Spinal cord (tissue), 10 donors: ENCODE measurements around the gene TEAD1. TPM values are rescaled to one million over a fixed set of nuclear protein-coding genes. Genes with fewer than 3 reads are reported as not detected.

Experiments
- DNase-seq, 6 donors: peaks; one replicate each; pipeline versions ENCODE4 v3.0.0 to v3.0.0-alpha.2; 2013 to 2015; ENCODE audit warnings: low spot score in 6 of 6, low read depth in 4 of 6
- H3K27ac ChIP-seq: one replicate; pipeline ENCODE4 v1.5.1; 2013; ENCODE audit warnings: low read depth, low read length, control low read depth
- H3K27me3 ChIP-seq: one replicate; pipeline ENCODE4 v1.6.1; 2013; ENCODE audit warnings: low read length; ENCODE audit not compliant: control insufficient read depth, insufficient read depth
- H3K36me3 ChIP-seq: one replicate; pipeline ENCODE4 v1.6.1; 2013; ENCODE audit warnings: low read length; ENCODE audit not compliant: control insufficient read depth, insufficient read depth
- H3K4me1 ChIP-seq: one replicate; pipeline ENCODE4 v1.6.1; 2013; ENCODE audit warnings: low read length; ENCODE audit not compliant: control insufficient read depth, insufficient read depth
- H3K4me3 ChIP-seq: one replicate; pipeline ENCODE4 v1.5.1; 2013; ENCODE audit warnings: low read depth, low read length, control low read depth
- H3K9me3 ChIP-seq: one replicate; pipeline ENCODE4 v1.6.1; 2013; ENCODE audit warnings: low read length; ENCODE audit not compliant: control insufficient read depth, insufficient read depth
- WGBS: methylation state at CpG from one replicate; pipeline ENCODE4 v1.1.5; 2013; ENCODE audit warnings: missing lambda C conversion rate; ENCODE audit not compliant: insufficient coverage; 5-methylcytosine and 5-hydroxymethylcytosine counted together
- polyA plus RNA-seq, 2 donors: library from polyadenylated mRNA; unstranded; fragments of 120-200 nt; gene quantifications; one replicate each; pipeline ENCODE4 v1.2.1, GENCODE V29; 2013; ENCODE audit not compliant: insufficient read length in 2 of 2
- total RNA-seq, 2 donors: library from RNA; depleted of rRNA in 1 of 2; stranded (reverse); fragments of 120-200 nt in 1 of 2; fragments of >200 nt in 1 of 2; gene quantifications; one replicate each; pipeline versions ENCODE4 v1.2.3 to v1.2.4, GENCODE V29; 2013 to 2014
- donor health status: healthy.

Gene TEAD1
- total and polyA plus RNA-seq, 4 donors: 39.2 to 70.9 (median 58.7) TPM

DNA sequence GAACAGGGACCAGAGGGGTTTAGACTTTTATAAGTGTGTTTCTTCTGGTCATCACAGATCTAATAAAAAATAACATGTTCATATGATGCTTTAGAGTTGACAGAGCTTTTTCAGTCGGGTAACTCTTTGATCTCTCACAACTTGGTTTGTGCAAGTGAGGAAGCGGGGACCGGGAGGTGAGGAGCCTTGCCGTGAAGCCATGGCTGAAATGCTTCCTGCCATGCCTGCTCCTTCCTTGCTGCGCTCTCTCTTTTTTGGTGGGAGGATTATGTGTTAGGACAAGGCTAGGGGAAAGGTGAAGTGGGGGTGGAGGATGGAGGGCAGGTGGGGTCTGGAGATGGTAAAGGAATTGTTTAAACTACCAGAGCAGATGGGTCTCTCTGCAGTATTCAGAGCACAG lies 23.8 kb downstream of the TEAD1 start:
- H3K9me3 ChIP-seq: no peaks in the 10 kb centered on the region
- no peak for DNase-seq
- H3K4me1 ChIP-seq: peaks cover 43% of the 10 kb centered on the region
- H3K27me3 ChIP-seq: no peaks in the 10 kb centered on the region
- no peaks in the 10 kb centered on the region for H3K36me3 ChIP-seq
- H3K4me3 ChIP-seq: no peak overlapping the region
- H3K27ac ChIP-seq: no peak overlapping the region
- WGBS: 68% methylated on average over 5 of the region's 5 CpGs

DNA sequence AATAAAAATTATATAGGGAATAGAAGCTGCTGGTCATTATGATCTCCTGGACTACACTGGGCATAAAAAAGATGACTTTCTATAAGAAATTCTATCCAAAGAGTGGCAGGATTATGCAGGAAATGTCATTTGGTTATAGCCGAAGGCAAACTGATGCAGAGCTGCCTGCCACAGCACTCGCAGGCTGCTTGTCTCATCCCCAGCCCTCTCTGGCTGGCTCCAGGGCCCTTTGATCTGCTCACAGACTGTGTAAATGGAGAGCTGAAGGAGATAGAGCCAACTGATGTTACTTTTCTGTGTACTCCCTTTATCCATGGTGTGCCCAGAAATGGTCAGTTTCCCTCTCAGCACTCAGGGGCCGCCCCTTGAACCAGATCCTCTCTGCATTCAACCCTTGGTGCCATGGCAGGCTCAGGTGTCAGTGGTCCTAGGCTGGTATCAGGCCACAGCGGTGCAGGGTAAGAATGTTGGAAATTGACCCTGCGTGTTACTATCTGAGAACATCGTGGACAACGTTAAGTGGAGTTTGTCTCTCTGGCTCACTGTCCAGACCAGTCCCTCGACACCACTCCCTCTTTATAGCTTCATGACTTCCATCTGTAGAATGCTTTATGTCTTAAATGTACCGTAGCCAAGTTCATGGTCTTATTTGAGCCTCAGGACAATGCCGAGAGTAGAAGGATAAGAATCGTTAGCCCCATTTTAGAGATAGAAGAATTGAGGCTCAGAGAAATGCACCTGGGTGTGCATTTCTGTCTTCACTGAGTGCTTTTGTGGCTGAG lies 27.8 kb downstream of the TEAD1 start:
- Histone ChIP-seq H3K36me3 (no peaks in the 10 kb centered on the region), H3K4me3 (no peak overlapping the region), H3K4me1 (peaks cover 18% of the 10 kb centered on the region), H3K27ac (no peak overlapping the region), H3K9me3 (no peaks in the 10 kb centered on the region), H3K27me3 (no peaks in the 10 kb centered on the region)
- no peak for DNase-seq
- WGBS: 84% methylated on average over 10 of the region's 11 CpGs

DNA sequence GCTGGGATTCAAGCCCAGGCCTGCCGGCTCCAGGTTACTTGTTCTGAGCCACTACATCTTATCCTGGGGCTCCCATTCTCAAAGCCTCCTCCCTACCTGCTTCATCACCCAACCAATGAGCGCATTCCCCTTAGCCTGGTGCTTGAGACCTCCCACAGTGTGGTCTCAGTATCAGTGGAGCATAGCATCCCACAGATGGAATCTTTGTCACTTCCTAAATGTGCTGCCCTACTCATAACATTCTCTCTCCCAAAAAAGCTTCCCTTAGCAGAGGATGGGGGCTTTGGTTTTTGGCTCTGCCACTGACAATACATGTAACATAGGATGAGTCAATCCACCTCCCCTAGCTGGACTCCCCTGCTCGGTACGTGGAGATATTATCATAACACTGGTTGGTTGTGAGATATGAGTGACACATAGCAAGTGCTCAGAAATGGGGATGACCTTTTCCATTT lies 28.8 kb downstream of the TEAD1 start:
- peaks cover 12% of the 10 kb centered on the region for H3K4me1 ChIP-seq
- H3K27ac ChIP-seq: no peak overlapping the region

DNA sequence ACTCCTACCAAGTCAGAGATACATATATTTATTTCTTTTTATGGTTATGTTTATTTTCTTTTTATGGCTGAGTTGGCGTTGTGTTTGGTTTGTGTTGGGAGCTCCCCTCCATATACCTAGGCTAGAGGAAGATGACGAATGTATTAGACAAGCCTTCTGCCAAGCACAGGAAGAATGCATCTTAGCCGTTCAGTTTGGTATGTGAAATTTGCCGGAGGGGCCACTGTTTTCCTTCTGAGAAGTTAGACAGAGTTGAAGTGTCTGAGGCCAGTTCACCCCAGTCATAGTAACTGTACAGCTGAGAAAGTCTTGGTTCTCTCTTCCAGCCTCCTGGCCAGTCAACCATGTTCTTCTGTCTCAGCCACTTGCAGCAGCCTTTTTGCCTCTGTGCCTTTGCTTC lies 29.8 kb downstream of the TEAD1 start:
- no peaks in the 10 kb centered on the region for H3K36me3 ChIP-seq
- H3K4me1 ChIP-seq: peaks cover 9% of the 10 kb centered on the region
- H3K4me3 ChIP-seq: no peak overlapping the region
- no peaks in the 10 kb centered on the region for H3K9me3 ChIP-seq
- WGBS: 75% methylated on average over 2 of the region's 4 CpGs
- H3K27me3 ChIP-seq: no peaks in the 10 kb centered on the region
- H3K27ac ChIP-seq: no peak overlapping the region
- DNase-seq: no peak

More for the DNA sequence above, 28.8 kb downstream of the TEAD1 start:
- Histone ChIP-seq H3K27me3 (no peaks in the 10 kb centered on the region), H3K4me3 (no peak overlapping the region), H3K36me3 (no peaks in the 10 kb centered on the region), H3K9me3 (no peaks in the 10 kb centered on the region)
- 91% methylated on average over 2 of the region's 4 CpGs for WGBS
- no peak for DNase-seq

DNA sequence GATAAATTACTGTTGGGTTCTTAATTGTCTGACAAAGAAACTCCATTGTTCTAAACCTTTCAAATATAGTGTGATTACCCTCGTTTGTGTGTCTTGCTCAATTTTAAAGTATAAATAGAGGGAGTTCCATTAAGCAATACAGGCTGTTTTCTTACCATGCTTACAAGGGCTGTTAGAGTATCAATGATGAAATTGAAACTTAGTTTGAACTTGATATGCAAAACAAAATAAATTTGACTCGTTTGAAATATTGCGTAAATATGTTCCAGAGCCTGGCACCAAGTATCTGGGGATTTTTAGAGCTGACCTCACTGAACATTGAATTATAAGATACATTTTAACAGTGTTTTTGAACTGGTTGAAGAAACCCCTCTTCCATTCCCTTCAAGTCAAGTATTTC lies 31.7 kb downstream of the TEAD1 start:
- H3K27me3 ChIP-seq: no peaks in the 10 kb centered on the region
- no peaks in the 10 kb centered on the region for H3K9me3 ChIP-seq
- no peak for DNase-seq
- no peaks in the 10 kb centered on the region for H3K36me3 ChIP-seq
- H3K27ac ChIP-seq: no peak overlapping the region
- no peak overlapping the region for H3K4me3 ChIP-seq
- no CpG with 5 or more reads among the region's 3 CpGs for WGBS
- H3K4me1 ChIP-seq: peaks cover 9% of the 10 kb centered on the region

DNA sequence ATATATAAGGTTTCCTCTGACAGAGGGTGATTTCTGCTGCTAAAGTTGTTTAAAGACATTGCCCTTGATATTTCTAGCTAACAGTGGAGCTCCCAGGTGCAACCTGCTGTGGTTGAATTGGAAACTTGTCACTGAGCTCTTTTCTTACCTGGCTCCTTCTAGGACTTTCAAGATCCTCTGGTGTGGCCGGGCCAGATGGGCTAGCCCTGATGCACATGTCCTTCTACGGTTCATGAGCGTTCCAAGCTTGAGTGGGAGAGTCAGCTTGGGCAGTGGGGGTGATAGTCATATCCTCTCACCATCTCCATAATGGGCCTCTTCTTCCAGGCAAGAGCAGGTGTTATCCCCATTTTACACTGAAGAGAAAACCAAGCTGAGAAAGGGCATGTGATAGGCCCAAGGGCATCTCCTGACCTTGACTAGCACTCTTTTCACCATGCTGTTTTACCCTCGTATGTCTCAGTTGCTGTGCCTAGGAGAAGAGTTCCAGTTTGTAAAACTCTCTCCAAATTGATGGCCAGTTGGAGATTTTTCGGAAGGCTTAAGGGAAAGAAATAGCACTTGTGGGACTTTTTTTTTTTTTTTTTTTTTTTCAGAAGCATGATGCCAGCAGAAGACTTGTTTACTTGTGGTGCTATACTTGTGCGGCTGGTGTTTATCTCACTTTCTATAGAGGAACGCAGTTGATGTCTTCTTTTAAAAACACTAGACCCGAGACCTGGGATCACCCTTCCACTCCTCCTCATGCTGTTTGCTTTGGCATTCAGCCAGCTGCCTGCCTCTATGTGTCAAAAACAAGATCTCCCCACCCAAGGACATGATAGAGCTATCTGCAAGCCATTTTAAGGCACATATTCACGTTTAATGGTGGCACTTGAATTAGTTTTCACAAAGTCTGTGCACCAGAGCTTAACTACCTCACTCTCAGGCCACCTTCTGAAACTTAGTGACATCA lies 32.6 kb downstream of the TEAD1 start:
- no peak overlapping the region for H3K4me3 ChIP-seq
- no peaks in the 10 kb centered on the region for H3K27me3 ChIP-seq
- no peaks in the 10 kb centered on the region for H3K36me3 ChIP-seq
- WGBS: 54% methylated on average over 4 of the region's 9 CpGs
- no peaks in the 10 kb centered on the region for H3K9me3 ChIP-seq
- H3K4me1 ChIP-seq: peaks cover 7% of the 10 kb centered on the region
- H3K27ac ChIP-seq: no peak overlapping the region
- peak in 1 of 6 donors; percentile 35 for DNase-seq

DNA sequence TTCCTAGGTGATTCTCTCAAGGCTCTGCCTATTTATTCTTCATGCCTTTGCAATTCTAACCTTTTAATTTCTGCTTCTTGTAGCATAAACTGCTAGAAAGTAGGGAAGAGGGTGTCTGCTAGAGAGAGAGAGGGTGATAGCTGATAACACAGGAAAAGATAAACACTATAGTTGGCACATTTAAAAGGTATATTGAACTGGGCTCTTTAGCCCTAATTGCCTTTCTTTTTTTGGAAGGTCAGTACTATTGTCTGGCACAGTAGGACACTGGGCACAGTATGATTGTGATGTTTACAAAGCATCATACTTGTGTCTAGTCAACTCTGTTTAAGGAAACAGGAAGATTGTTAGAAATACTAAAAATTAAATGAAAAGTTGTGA lies 33.3 kb downstream of the TEAD1 start:
- Histone ChIP-seq H3K4me3 (no peak overlapping the region), H3K9me3 (no peaks in the 10 kb centered on the region), H3K27ac (no peak overlapping the region), H3K4me1 (peaks cover under 1% of the 10 kb centered on the region), H3K27me3 (no peaks in the 10 kb centered on the region), H3K36me3 (no peaks in the 10 kb centered on the region)
- DNase-seq: no peak

DNA sequence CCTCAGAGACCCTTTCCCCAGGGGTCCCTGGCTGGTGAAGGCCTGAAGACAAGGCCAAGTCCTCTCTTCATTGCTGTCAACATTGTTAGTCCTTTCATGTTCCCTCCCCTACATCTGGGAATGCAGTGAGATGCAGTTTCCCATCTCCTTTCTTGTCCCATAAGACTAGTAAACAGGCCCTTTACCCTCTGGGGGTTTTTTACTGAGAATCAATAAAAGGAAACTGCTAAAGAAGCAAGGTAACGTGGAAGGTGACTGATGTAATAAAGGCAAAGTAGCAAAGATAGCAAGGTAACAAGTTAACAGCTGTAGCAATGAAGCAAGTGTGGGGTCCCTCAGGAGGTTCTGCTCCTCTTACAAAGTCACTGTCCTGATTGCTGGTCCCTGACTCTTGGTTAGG lies 37.3 kb downstream of the TEAD1 start:
- no peak for DNase-seq
- 88% methylated on average over 1 of the region's 1 CpG for WGBS
- H3K4me3 ChIP-seq: no peak overlapping the region

DNA sequence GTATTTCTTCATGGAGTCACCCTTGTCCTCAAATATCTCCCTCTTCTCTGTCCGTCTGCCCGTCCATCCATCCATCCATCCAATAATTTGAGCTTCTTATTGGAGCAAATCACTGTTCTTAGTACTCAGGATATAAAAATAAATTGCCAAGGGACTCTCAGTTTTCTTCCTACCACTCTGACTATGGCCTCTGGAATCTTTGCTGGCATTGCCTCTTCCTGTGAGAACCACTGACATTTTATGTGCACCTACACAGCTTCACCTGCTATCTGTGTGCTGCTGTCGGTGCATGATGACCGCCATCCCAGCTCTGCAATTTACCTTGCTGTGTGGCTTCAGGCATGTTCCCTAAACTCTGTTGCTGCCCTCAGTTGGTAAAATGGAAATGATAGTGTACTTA lies 37.9 kb downstream of the TEAD1 start:
- H3K27me3 ChIP-seq: no peaks in the 10 kb centered on the region
- no peaks in the 10 kb centered on the region for H3K36me3 ChIP-seq
- no peaks in the 10 kb centered on the region for H3K9me3 ChIP-seq
- no peaks in the 10 kb centered on the region for H3K4me1 ChIP-seq
- WGBS: 100% methylated on average over 3 of the region's 4 CpGs
- no peak for DNase-seq
- H3K27ac ChIP-seq: no peak overlapping the region
- no peak overlapping the region for H3K4me3 ChIP-seq

More for the DNA sequence above, 37.3 kb downstream of the TEAD1 start:
- H3K9me3 ChIP-seq: no peaks in the 10 kb centered on the region
- no peak overlapping the region for H3K27ac ChIP-seq
- H3K27me3 ChIP-seq: no peaks in the 10 kb centered on the region
- H3K4me1 ChIP-seq: no peaks in the 10 kb centered on the region
- H3K36me3 ChIP-seq: no peaks in the 10 kb centered on the region
